HEK293T (cell line): Measurements from ENCODE around the gene MACIR.

Source experiments
- CTCF ChIA-PET: fragments of 350-600 bp; formaldehyde crosslinking; extraction: SDS; loops from one replicate; lab custom pipeline; 2021; ENCODE audit warnings: antibody characterized with exemption, inconsistent platforms; lab: Yijun Ruan, JAX
- POLR2A ChIA-PET: fragments of 350-600 bp; formaldehyde crosslinking; extraction: SDS; loops from one replicate; lab custom pipeline; 2020; ENCODE audit warnings: antibody characterized with exemption, inconsistent platforms; lab: Yijun Ruan, JAX
- DNase-seq: peaks from one replicate; pipeline ENCODE4 v3.0.0; 2012; ENCODE audit warnings: mixed read lengths; ENCODE audit errors: extremely low spot score
- ARNT ChIP-seq: fragments of 450-650 bp; IDR thresholded peaks from 2 replicates; pipeline ENCODE4 v1.6.1; 2017; ENCODE audit warnings: mild to moderate bottlenecking
- BHLHE40 ChIP-seq: fragments of 450-650 bp; IDR thresholded peaks from 2 replicates; pipeline ENCODE4 v1.6.1; 2016; ENCODE audit warnings: mild to moderate bottlenecking, moderate library complexity, borderline replicate concordance
- CTBP1 ChIP-seq: fragments of 450-650 bp; IDR thresholded peaks from 2 replicates; pipeline ENCODE4 v1.6.1; 2016; ENCODE audit warnings: borderline replicate concordance
- ELF4 ChIP-seq: fragments of 450-650 bp; IDR thresholded peaks from 2 replicates; pipeline ENCODE4 v1.6.1; 2017; ENCODE audit warnings: antibody characterized with exemption
- FOXA1 ChIP-seq: fragments of 450-650 bp; IDR thresholded peaks from 2 replicates; pipeline ENCODE4 v1.6.1; 2016; ENCODE audit warnings: mild to moderate bottlenecking
- FOXK2 ChIP-seq: fragments of 450-650 bp; IDR thresholded peaks from 2 replicates; pipeline ENCODE4 v1.6.1; 2016; ENCODE audit warnings: mild to moderate bottlenecking
- FOXM1 ChIP-seq: fragments of 450-650 bp; IDR thresholded peaks from 2 replicates; pipeline ENCODE4 v1.6.1; 2017; ENCODE audit warnings: mild to moderate bottlenecking, borderline replicate concordance
- HDGF ChIP-seq: fragments of 450-650 bp; IDR thresholded peaks from 2 replicates; pipeline ENCODE4 v1.6.1; 2017; ENCODE audit warnings: antibody characterized with exemption, borderline replicate concordance
- L3MBTL2 ChIP-seq: fragments of 450-650 bp; conservative IDR thresholded peaks from 2 replicates; pipeline ENCODE4 v1.6.1; 2016; ENCODE audit warnings: mild to moderate bottlenecking
- LEF1 ChIP-seq: fragments of 450-650 bp; IDR thresholded peaks from 2 replicates; pipeline ENCODE4 v1.6.1; 2017; ENCODE audit warnings: mild to moderate bottlenecking, borderline replicate concordance
- NFRKB ChIP-seq: fragments of 450-650 bp; IDR thresholded peaks from 2 replicates; pipeline ENCODE4 v1.6.1; 2016; ENCODE audit warnings: mild to moderate bottlenecking, moderate library complexity
- PKNOX1 ChIP-seq: fragments of 450-650 bp; IDR thresholded peaks from 2 replicates; pipeline ENCODE4 v1.6.1; 2016
- SP1 ChIP-seq: fragments of 450-650 bp; IDR thresholded peaks from 2 replicates; pipeline ENCODE4 v1.6.1; 2017
- SUZ12 ChIP-seq: fragments of 450-650 bp; IDR thresholded peaks from 2 replicates; pipeline ENCODE4 v1.6.1; 2016; ENCODE audit warnings: mild to moderate bottlenecking
- TARDBP ChIP-seq: fragments of 450-650 bp; IDR thresholded peaks from 2 replicates; pipeline ENCODE4 v1.6.1; 2016
- ZNF384 ChIP-seq: fragments of 450-650 bp; IDR thresholded peaks from 2 replicates; pipeline ENCODE4 v1.6.1; 2016

Gene MACIR

GRCh38 chr5:103308774-103309173 is 50.2 kb downstream of the MACIR start:
- TF ChIP-seq ZNF384 (no peak), PKNOX1 (no peak), SP1 (no peak), L3MBTL2 (no peak), HDGF (no peak), LEF1 (no peak), NFRKB (no peak), FOXM1 (no peak), FOXA1 (no peak), TARDBP (no peak), ARNT (no peak), SUZ12 (no peak), CTBP1 (no peak), BHLHE40 (no peak), ELF4 (no peak), FOXK2 (no peak)
- POLR2A ChIA-PET, result no interaction called here

GRCh38 chr5:103313056-103313455 is 54.5 kb downstream of the MACIR start:
- no peak for TF ChIP-seq FOXA1
- no peak for TF ChIP-seq FOXK2
- no peak for TF ChIP-seq CTBP1
- TF ChIP-seq ARNT, result no peak
- TF ChIP-seq ELF4, result no peak
- CTCF ChIA-PET, result interaction anchor here (0.5 kb wide), 1 partner anchor 792 kb away, joined by 3 read pairs; no protein-coding TSS in a partner anchor

More at GRCh38 chr5:103308774-103309173, 50.2 kb downstream of the MACIR start:
- CTCF ChIA-PET, result no interaction called here
- no peak for DNase-seq

GRCh38 chr5:103315455-103315854 is 56.9 kb downstream of the MACIR start:
- TF ChIP-seq FOXA1, result no peak
- TF ChIP-seq BHLHE40, result no peak
- no peak for TF ChIP-seq ARNT
- no peak for TF ChIP-seq ZNF384
- no peak for TF ChIP-seq LEF1
- CTCF ChIA-PET, result no interaction called here
- no peak for DNase-seq
- POLR2A ChIA-PET, result no interaction called here

More at GRCh38 chr5:103313056-103313455, 54.5 kb downstream of the MACIR start:
- POLR2A ChIA-PET, result no interaction called here
- no peak for DNase-seq

GRCh38 chr5:103327451-103327850 is 68.9 kb downstream of the MACIR start:
- ChIA-PET CTCF (no interaction called here), POLR2A (no interaction called here)
- DNase-seq, result no peak
- TF ChIP-seq SUZ12, result no peak
- no peak for TF ChIP-seq TARDBP
- TF ChIP-seq ZNF384, result no peak
- TF ChIP-seq FOXK2, result no peak
- no peak for TF ChIP-seq NFRKB
- TF ChIP-seq ARNT, result no peak
- TF ChIP-seq SP1, result no peak
- no peak for TF ChIP-seq FOXA1
- no peak for TF ChIP-seq LEF1

- POLR2A ChIA-PET, result no interaction called here
- CTCF ChIA-PET, result no interaction called here
- no peak for TF ChIP-seq TARDBP
- TF ChIP-seq BHLHE40, result no peak
- TF ChIP-seq CTBP1, result no peak
- TF ChIP-seq SP1, result no peak
- no peak for TF ChIP-seq ELF4
- no peak for TF ChIP-seq ARNT
- no peak for TF ChIP-seq L3MBTL2
- TF ChIP-seq LEF1, result no peak
- no peak for TF ChIP-seq HDGF
- no peak for TF ChIP-seq NFRKB
- TF ChIP-seq FOXA1, result no peak
- no peak for TF ChIP-seq SUZ12
- no peak for TF ChIP-seq FOXM1
- TF ChIP-seq FOXK2, result no peak
- no peak for TF ChIP-seq ZNF384
- TF ChIP-seq PKNOX1, result no peak
- DNase-seq, result no peak
These were observed 69.3 kb downstream of the MACIR start for GRCh38 chr5:103327893-103328292.
